Activated naive CD8-positive, alpha-beta T cell treated with anti-CD3 and anti-CD28 coated beads for 36 hours (primary cell): ENCODE results near the gene ACP4. TPM values are rescaled to one million over a fixed set of nuclear protein-coding genes. Genes with fewer than 3 reads are reported as not detected.
"Not testable (repeated sequence)": the region's sequence is repeated elsewhere in the genome, so short reads cannot be mapped to it uniquely, and the experiment has no call there.

Source experiments
- DNase-seq: peaks from one replicate; pipeline ENCODE4 v3.0.0; 2021
- H3K27ac Mint-ChIP-seq: one replicate; pipeline ENCODE4 v1.8.0; 2022; ENCODE audit warnings: mild to moderate bottlenecking, moderate library complexity, mixed read lengths
- H3K27me3 Mint-ChIP-seq: one replicate; pipeline ENCODE4 v1.8.0; 2022; ENCODE audit warnings: mild to moderate bottlenecking, mixed read lengths
- H3K36me3 Mint-ChIP-seq: one replicate; pipeline ENCODE4 v1.8.0; 2021; ENCODE audit warnings: mild to moderate bottlenecking, mixed read lengths
- H3K4me1 Mint-ChIP-seq: one replicate; pipeline ENCODE4 v1.8.0; 2021; ENCODE audit warnings: mixed read lengths
- H3K4me3 Mint-ChIP-seq: one replicate; pipeline ENCODE4 v1.8.0; 2022; ENCODE audit warnings: mild to moderate bottlenecking, moderate library complexity, mixed read lengths
- H3K9me3 Mint-ChIP-seq: one replicate; pipeline ENCODE4 v1.8.0; 2022; ENCODE audit warnings: mixed read lengths
- total RNA-seq, 2 experiments: library from RNA; stranded (reverse); gene quantifications; one replicate each; pipeline ENCODE4 v1.2.3, GENCODE V29; 2021

The ACP4 gene
- total RNA-seq, result not detected

- Mint-ChIP-seq H3K27ac (no peak within 1 kb of the TSS), H3K4me1 (peaks cover 7% of the 10 kb centered on the region), H3K36me3 (peaks cover under 1% of the 10 kb centered on the region)
Observed at GRCh38 chr19:50790396-50790795, at the start of gene ACP4. TSS of gene ACP4 (plus strand) at chr19:50790415. CDS start at chr19:50790415, 0 bp downstream.

GRCh38 chr19:50741179-50741933 is 48.9 kb upstream of the ACP4 start:
- Mint-ChIP-seq H3K4me3 (no peak overlapping the region), H3K27me3 (peaks cover 54% of the 10 kb centered on the region), H3K27ac (no peak overlapping the region), H3K36me3 (no peaks in the 10 kb centered on the region), H3K4me1 (peaks cover 2% of the 10 kb centered on the region), H3K9me3 (no peaks in the 10 kb centered on the region)
- DNase-seq, result no peak

More at GRCh38 chr19:50790396-50790795, at the start of gene ACP4:
- H3K27me3 Mint-ChIP-seq, result peaks cover 4% of the 10 kb centered on the region
- no peaks in the 10 kb centered on the region for H3K9me3 Mint-ChIP-seq
- DNase-seq, result no peak
- no peak within 1 kb of the TSS for H3K4me3 Mint-ChIP-seq

GRCh38 chr19:50743537-50743936 is 46.7 kb upstream of the ACP4 start:
- Mint-ChIP-seq H3K27ac (no peak overlapping the region), H3K9me3 (no peaks in the 10 kb centered on the region), H3K27me3 (peaks cover 48% of the 10 kb centered on the region), H3K4me1 (peaks cover 2% of the 10 kb centered on the region), H3K4me3 (no peak overlapping the region), H3K36me3 (no peaks in the 10 kb centered on the region)
- no peak for DNase-seq

- no peaks in the 10 kb centered on the region for H3K4me1 Mint-ChIP-seq
- no peak for DNase-seq
- peaks cover 40% of the 10 kb centered on the region for H3K27me3 Mint-ChIP-seq
- no peaks in the 10 kb centered on the region for H3K36me3 Mint-ChIP-seq
- H3K9me3 Mint-ChIP-seq, result no peaks in the 10 kb centered on the region
- H3K27ac Mint-ChIP-seq, result no peak overlapping the region
- H3K4me3 Mint-ChIP-seq, result no peak overlapping the region
Observed at GRCh38 chr19:50745221-50745620, 45.0 kb upstream of the ACP4 start.

- not testable (repeated sequence) for H3K9me3 Mint-ChIP-seq, DNase-seq, H3K36me3 Mint-ChIP-seq, H3K4me1 Mint-ChIP-seq, H3K27ac Mint-ChIP-seq, H3K4me3 Mint-ChIP-seq
- H3K27me3 Mint-ChIP-seq, result peaks cover 24% of the 10 kb centered on the region
Observed at GRCh38 chr19:50747141-50747540, 43.1 kb upstream of the ACP4 start.

GRCh38 chr19:50749490-50749889 is 40.7 kb upstream of the ACP4 start:
- Mint-ChIP-seq H3K9me3 (no peaks in the 10 kb centered on the region), H3K4me3 (no peak overlapping the region), H3K27ac (no peak overlapping the region), H3K27me3 (peaks cover 16% of the 10 kb centered on the region), H3K4me1 (no peaks in the 10 kb centered on the region), H3K36me3 (no peaks in the 10 kb centered on the region)
- no peak for DNase-seq

GRCh38 chr19:50750010-50750409 is 40.2 kb upstream of the ACP4 start:
- no peaks in the 10 kb centered on the region for H3K9me3 Mint-ChIP-seq
- no peak overlapping the region for H3K27ac Mint-ChIP-seq
- no peaks in the 10 kb centered on the region for H3K36me3 Mint-ChIP-seq

GRCh38 chr19:50753879-50754278 is 36.3 kb upstream of the ACP4 start:
- Mint-ChIP-seq H3K9me3 (no peaks in the 10 kb centered on the region), H3K4me3 (no peak overlapping the region), H3K4me1 (no peaks in the 10 kb centered on the region), H3K27ac (no peak overlapping the region), H3K27me3 (peaks cover 16% of the 10 kb centered on the region), H3K36me3 (no peaks in the 10 kb centered on the region)
- DNase-seq, result no peak

More at GRCh38 chr19:50750010-50750409, 40.2 kb upstream of the ACP4 start:
- H3K27me3 Mint-ChIP-seq, result peaks cover 20% of the 10 kb centered on the region
- H3K4me1 Mint-ChIP-seq, result no peaks in the 10 kb centered on the region
- H3K4me3 Mint-ChIP-seq, result no peak overlapping the region
- no peak for DNase-seq

GRCh38 chr19:50756244-50756643 is 34.0 kb upstream of the ACP4 start:
- H3K27me3 Mint-ChIP-seq, result peaks cover 12% of the 10 kb centered on the region

GRCh38 chr19:50757624-50758023 is 32.6 kb upstream of the ACP4 start:
- not testable (repeated sequence) for H3K9me3 Mint-ChIP-seq

More at GRCh38 chr19:50756244-50756643, 34.0 kb upstream of the ACP4 start:
- H3K4me3 Mint-ChIP-seq, H3K4me1 Mint-ChIP-seq, H3K36me3 Mint-ChIP-seq, H3K9me3 Mint-ChIP-seq, H3K27ac Mint-ChIP-seq, DNase-seq: not testable (repeated sequence)

GRCh38 chr19:50759076-50759475 is 31.1 kb upstream of the ACP4 start:
- not testable (repeated sequence) for H3K27ac Mint-ChIP-seq, DNase-seq, H3K4me1 Mint-ChIP-seq, H3K36me3 Mint-ChIP-seq, H3K4me3 Mint-ChIP-seq, H3K9me3 Mint-ChIP-seq, H3K27me3 Mint-ChIP-seq

More at GRCh38 chr19:50757624-50758023, 32.6 kb upstream of the ACP4 start:
- H3K27ac Mint-ChIP-seq, H3K4me1 Mint-ChIP-seq, DNase-seq, H3K4me3 Mint-ChIP-seq, H3K36me3 Mint-ChIP-seq: not testable (repeated sequence)
- peaks cover 12% of the 10 kb centered on the region for H3K27me3 Mint-ChIP-seq

- no peaks in the 10 kb centered on the region for H3K4me1 Mint-ChIP-seq
- H3K36me3 Mint-ChIP-seq, result no peaks in the 10 kb centered on the region
- H3K27me3 Mint-ChIP-seq, result peaks cover 8% of the 10 kb centered on the region
- H3K9me3 Mint-ChIP-seq, result peaks cover 2% of the 10 kb centered on the region
- no peak overlapping the region for H3K4me3 Mint-ChIP-seq
- no peak overlapping the region for H3K27ac Mint-ChIP-seq
- no peak for DNase-seq
Observed at GRCh38 chr19:50759886-50760285, 30.3 kb upstream of the ACP4 start.

- H3K4me1 Mint-ChIP-seq, H3K27ac Mint-ChIP-seq, H3K4me3 Mint-ChIP-seq, H3K36me3 Mint-ChIP-seq, H3K9me3 Mint-ChIP-seq, DNase-seq: not testable (repeated sequence)
- H3K27me3 Mint-ChIP-seq, result peaks cover 13% of the 10 kb centered on the region
Observed at GRCh38 chr19:50761501-50761900, 28.7 kb upstream of the ACP4 start.

- not testable (repeated sequence) for H3K36me3 Mint-ChIP-seq, DNase-seq, H3K27ac Mint-ChIP-seq, H3K4me3 Mint-ChIP-seq, H3K4me1 Mint-ChIP-seq, H3K9me3 Mint-ChIP-seq
- H3K27me3 Mint-ChIP-seq, result peaks cover 19% of the 10 kb centered on the region
Observed at GRCh38 chr19:50763521-50763920, 26.7 kb upstream of the ACP4 start.

GRCh38 chr19:50764409-50764808 is 25.8 kb upstream of the ACP4 start:
- DNase-seq, result no peak
- Mint-ChIP-seq H3K36me3 (no peaks in the 10 kb centered on the region), H3K27ac (no peak overlapping the region), H3K27me3 (peaks cover 19% of the 10 kb centered on the region), H3K9me3 (peaks cover 2% of the 10 kb centered on the region), H3K4me1 (peaks cover 2% of the 10 kb centered on the region), H3K4me3 (no peak overlapping the region)

- H3K4me3 Mint-ChIP-seq, DNase-seq, H3K4me1 Mint-ChIP-seq, H3K36me3 Mint-ChIP-seq, H3K27ac Mint-ChIP-seq, H3K9me3 Mint-ChIP-seq: not testable (repeated sequence)
- H3K27me3 Mint-ChIP-seq, result peaks cover 24% of the 10 kb centered on the region
Observed at GRCh38 chr19:50766746-50767145, 23.5 kb upstream of the ACP4 start.
